Liver (tissue), 3 donors: ENCODE data around the gene NPAS4.
"Not testable (repeated sequence)": the region's sequence is repeated elsewhere in the genome, so short reads cannot be mapped to it uniquely, and the experiment has no call there.

Experiments used
- EGR1 ChIP-seq, 2 donors: IDR thresholded peaks; 2 replicates each; pipeline ENCODE4 v1.6.1; 2016 to 2018; ENCODE audit warnings: antibody characterized with exemption in 2 of 2, low read depth in 2 of 2
- GABPA ChIP-seq, 2 donors: IDR thresholded peaks in 1 of 2; conservative IDR thresholded peaks in 1 of 2; 2 replicates each; pipeline ENCODE4 v1.6.1; 2016; ENCODE audit warnings: antibody characterized with exemption in 2 of 2, mild to moderate bottlenecking in 1 of 2, moderate library complexity in 1 of 2
- HNF4G ChIP-seq: IDR thresholded peaks from 2 replicates; pipeline ENCODE4 v1.6.1; 2016; ENCODE audit warnings: antibody characterized with exemption
- YY1 ChIP-seq: IDR thresholded peaks from 2 replicates; pipeline ENCODE4 v1.6.1; 2016; ENCODE audit warnings: antibody characterized with exemption, mild to moderate bottlenecking
- ZBTB33 ChIP-seq: IDR thresholded peaks from 2 replicates; pipeline ENCODE4 v1.6.1; 2016; ENCODE audit warnings: antibody characterized with exemption
- TF ChIP-seq, protein P1 (sequence below): fragments of 150-350 bp; IDR thresholded peaks from 2 replicates; pipeline ENCODE4 v1.5.1; 2017; ENCODE audit warnings: improper control_type of control experiment, low read depth, low read length; ENCODE audit not compliant: missing input control
- donor health status: healthy.
- donor health status: healthy.

DNA sequence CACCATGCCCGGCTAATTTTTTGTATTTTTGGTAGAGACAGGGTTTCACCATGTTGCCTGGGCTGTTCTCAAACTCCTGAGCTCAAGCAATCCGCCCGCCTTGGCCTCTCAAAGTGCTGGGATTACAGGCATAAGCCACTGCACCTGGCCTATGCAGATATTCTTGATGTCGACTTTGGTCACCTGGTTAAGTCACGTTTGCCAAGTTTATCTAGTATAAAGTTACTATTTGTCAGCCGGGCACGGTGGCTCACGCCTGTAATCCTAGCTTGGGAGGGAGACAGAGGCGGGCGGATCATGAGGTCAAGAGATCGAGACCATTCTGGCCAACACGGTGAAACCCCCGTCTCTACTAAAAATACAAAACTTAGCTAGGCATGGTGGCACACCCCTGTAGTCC lies 36.5 kb upstream of the NPAS4 start:
- not testable (repeated sequence) for TF ChIP-seq EGR1 (IDR thresholded peaks at IDR 0.05; ENCODE audit: low read depth in 2 of 2); ZBTB33; GABPA (IDR thresholded peaks at IDR 0.05 in 1 of 2, conservative IDR thresholded peaks at IDR 0.05 in 1 of 2); HNF4G; YY1
- TF ChIP-seq, protein P1, sequence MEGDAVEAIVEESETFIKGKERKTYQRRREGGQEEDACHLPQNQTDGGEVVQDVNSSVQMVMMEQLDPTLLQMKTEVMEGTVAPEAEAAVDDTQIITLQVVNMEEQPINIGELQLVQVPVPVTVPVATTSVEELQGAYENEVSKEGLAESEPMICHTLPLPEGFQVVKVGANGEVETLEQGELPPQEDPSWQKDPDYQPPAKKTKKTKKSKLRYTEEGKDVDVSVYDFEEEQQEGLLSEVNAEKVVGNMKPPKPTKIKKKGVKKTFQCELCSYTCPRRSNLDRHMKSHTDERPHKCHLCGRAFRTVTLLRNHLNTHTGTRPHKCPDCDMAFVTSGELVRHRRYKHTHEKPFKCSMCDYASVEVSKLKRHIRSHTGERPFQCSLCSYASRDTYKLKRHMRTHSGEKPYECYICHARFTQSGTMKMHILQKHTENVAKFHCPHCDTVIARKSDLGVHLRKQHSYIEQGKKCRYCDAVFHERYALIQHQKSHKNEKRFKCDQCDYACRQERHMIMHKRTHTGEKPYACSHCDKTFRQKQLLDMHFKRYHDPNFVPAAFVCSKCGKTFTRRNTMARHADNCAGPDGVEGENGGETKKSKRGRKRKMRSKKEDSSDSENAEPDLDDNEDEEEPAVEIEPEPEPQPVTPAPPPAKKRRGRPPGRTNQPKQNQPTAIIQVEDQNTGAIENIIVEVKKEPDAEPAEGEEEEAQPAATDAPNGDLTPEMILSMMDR, result not testable (repeated sequence)
